GM12878 (cell line): ENCODE measurements around the gene RARA. TPM values are rescaled to one million over a fixed set of nuclear protein-coding genes. Genes with fewer than 3 reads are reported as not detected.

Experiments used
- ATAC-seq: fragments of 200-7000 bp; cut with Tn5 transposase; 3 replicates; pipeline ENCODE4 v1.9.1; 2020; ENCODE audit warnings: mild to moderate bottlenecking, moderate library complexity
- BruUV-seq: library from RNA; stranded (reverse); fragments of 400-500 nt; replicated peaks from 2 replicates; lab custom pipeline; 2021; lab: Mats Ljungman, UMichigan
- CTCF ChIA-PET: fragments of 300-600 bp; sonication (Branson Sonifier 250); formaldehyde crosslinking; extraction: SDS; loops from one replicate; lab custom pipeline; 2021; ENCODE audit warnings: inconsistent platforms; lab: Yijun Ruan, JAX
- POLR2A ChIA-PET: fragments of 350-600 bp; formaldehyde crosslinking; extraction: SDS; loops from one replicate; lab custom pipeline; 2021; ENCODE audit warnings: inconsistent platforms; lab: Charles Lee
- RAD21 ChIA-PET: fragments of 300-600 bp; sonication (Branson Sonifier 250); formaldehyde crosslinking; loops from one replicate; lab custom pipeline; 2023; ENCODE audit warnings: antibody characterized with exemption; ENCODE audit not compliant: unreplicated experiment; lab: Charles Lee
- SMC1A ChIA-PET: fragments of 300-600 bp; sonication (Branson Sonifier 250); formaldehyde crosslinking; loops from one replicate; lab custom pipeline; 2023; ENCODE audit not compliant: unreplicated experiment, uncharacterized antibody; lab: Charles Lee
- DNase-seq: peaks from one replicate; pipeline ENCODE4 v3.0.0-alpha.2; 2011; ENCODE audit warnings: low read depth, low spot score
- FAIRE-seq: peaks from 3 replicates; lab custom pipeline; 2011; peaks lifted over from hg19 to GRCh38; lab: Jason Lieb, UNC
- H2AFZ ChIP-seq: 2 replicates; pipeline ENCODE4 v1.6.0; 2011; ENCODE audit warnings: low read depth, low read length, control low read depth; ENCODE audit not compliant: control insufficient read depth
- H3K27ac ChIP-seq: 2 replicates; pipeline ENCODE4 v1.5.1; 2011; ENCODE audit warnings: control low read depth; ENCODE audit not compliant: control insufficient read depth, insufficient read depth
- H3K27me3 ChIP-seq, 2 experiments: replicated peaks in 1 of 2; 2 replicates each; pipeline versions ENCODE4 v1.6.0 to v1.6.1; 2011; ENCODE audit warnings: low read length in 1 of 2; ENCODE audit not compliant: control insufficient read depth in 2 of 2, insufficient read depth in 2 of 2
- H3K36me3 ChIP-seq, 2 experiments: 2 replicates each; pipeline ENCODE4 v1.5.1; 2011; ENCODE audit warnings: low read length in 1 of 2; ENCODE audit not compliant: control insufficient read depth in 2 of 2, insufficient read depth in 2 of 2
- H3K4me1 ChIP-seq: 2 replicates; pipeline ENCODE4 v1.6.1; 2011; ENCODE audit warnings: mild to moderate bottlenecking, low read length, moderate library complexity, mixed read lengths; ENCODE audit not compliant: control insufficient read depth, insufficient read depth
- H3K4me2 ChIP-seq: 2 replicates; pipeline ENCODE4 v1.6.0; 2011; ENCODE audit warnings: control low read depth; ENCODE audit not compliant: control insufficient read depth, insufficient read depth
- H3K4me3 ChIP-seq: fragments of 200-600 bp; sonication (generic); 2 replicates; pipeline ENCODE4 v1.5.1; 2016
- H3K79me2 ChIP-seq: 2 replicates; pipeline ENCODE4 v1.6.0; 2011; ENCODE audit warnings: low read length; ENCODE audit not compliant: control insufficient read depth, insufficient read depth
- H3K9ac ChIP-seq: 2 replicates; pipeline ENCODE4 v1.8.0; 2011; ENCODE audit warnings: low read length, control low read depth, mixed read lengths; ENCODE audit not compliant: control insufficient read depth, insufficient read depth
- H3K9me3 ChIP-seq: replicated peaks from 3 replicates; pipeline ENCODE4 v1.5.1; 2011; ENCODE audit warnings: mild to moderate bottlenecking, low read length; ENCODE audit not compliant: control insufficient read depth, insufficient read depth
- H4K20me1 ChIP-seq: 2 replicates; pipeline ENCODE4 v1.6.0; 2011; ENCODE audit not compliant: control insufficient read depth, insufficient read depth
- BMI1 ChIP-seq: fragments of 450-650 bp; IDR thresholded peaks from 2 replicates; pipeline ENCODE4 v1.6.1; 2016; ENCODE audit warnings: mild to moderate bottlenecking, moderate library complexity, borderline replicate concordance
- CHD1 ChIP-seq: IDR thresholded peaks from 2 replicates; pipeline ENCODE4 v1.6.1; 2012; ENCODE audit warnings: low read depth, low read length, improper control_type of control experiment
- IRF5 ChIP-seq: fragments of 450-650 bp; IDR thresholded peaks from 2 replicates; pipeline ENCODE4 v1.6.1; 2017; ENCODE audit warnings: borderline replicate concordance
- KLF5 ChIP-seq: fragments of 450-650 bp; IDR thresholded peaks from 2 replicates; pipeline ENCODE4 v1.6.1; 2014; ENCODE audit warnings: mild to moderate bottlenecking; ENCODE audit not compliant: partially characterized antibody
- MLLT1 ChIP-seq: fragments of 450-650 bp; IDR thresholded peaks from 2 replicates; pipeline ENCODE4 v1.6.1; 2016; ENCODE audit warnings: mild to moderate bottlenecking
- MTA2 ChIP-seq: fragments of 450-650 bp; IDR thresholded peaks from 2 replicates; pipeline ENCODE4 v1.6.1; 2016; ENCODE audit warnings: low read depth, mild to moderate bottlenecking, moderate library complexity
- NRF1 ChIP-seq: conservative IDR thresholded peaks from 2 replicates; pipeline ENCODE4 v1.6.1; 2011; ENCODE audit warnings: mild to moderate bottlenecking, low read depth, low read length, improper control_type of control experiment
- WGBS: methylation state at CpG from one replicate; pipeline ENCODE4 v1.1.6; 2016; ENCODE audit warnings: low lambda C conversion rate; ENCODE audit not compliant: insufficient replicate concordance, insufficient coverage; ENCODE audit errors: missing lambda C conversion rate; 5-methylcytosine and 5-hydroxymethylcytosine counted together
- in situ Hi-C: fragments of 300-500 bp; cut with MboI; formaldehyde crosslinking; loops from 9 replicates; pipeline ENCODE4 v1.14.3; 2018; ENCODE audit warnings: mixed read lengths
- intact Hi-C: fragments of 100-400 bp; cut with micrococcal nuclease; formaldehyde crosslinking; loops from one replicate; pipeline ENCODE4 v1.14.2; 2022; ENCODE audit not compliant: unreplicated experiment
- polyA plus RNA-seq, 11 experiments: library from polyadenylated mRNA; depleted of rRNA in 4 of 11; unstranded in 6 of 11; stranded (reverse) in 5 of 11; fragments of >200 nt; fragmentation: Nextera tagmentation in 4 of 11; fragmentation: Illumina TruSeq in 1 of 11; extraction: Ambion mirVana in 4 of 11; extraction: Trizol in 1 of 11; gene quantifications; 1 replicate in 1 of 11; 2 replicates in 10 of 11; pipeline versions ENCODE4 v1.2.1 to v1.2.3, GENCODE V29; 2011 to 2016; ENCODE audit warnings: inconsistent platforms in 2 of 11, missing spikeins in 2 of 11, low read depth in 1 of 11
- total RNA-seq, 4 experiments: library from RNA; depleted of rRNA in 3 of 4; stranded (reverse); fragments of >200 nt in 3 of 4; fragmentation: Illumina TruSeq in 1 of 4; extraction: Trizol in 1 of 4; gene quantifications; 2 replicates each; pipeline versions ENCODE4 v1.2.1 to v1.2.3, GENCODE V29; 2013 to 2021
- TF ChIP-seq, protein P1 (sequence below): fragments of 450-650 bp; formaldehyde crosslinking; IDR thresholded peaks from 2 replicates; pipeline ENCODE4 v1.4.0; 2022; ENCODE audit warnings: mild to moderate bottlenecking, moderate library complexity

Gene RARA
- total and polyA plus RNA-seq, 10 of the 15 experiments (the other 5 are each of a cell fraction or from before 2014, with no cell fraction given), result 0.13 to 33.6 (median 13.6) TPM

DNA sequence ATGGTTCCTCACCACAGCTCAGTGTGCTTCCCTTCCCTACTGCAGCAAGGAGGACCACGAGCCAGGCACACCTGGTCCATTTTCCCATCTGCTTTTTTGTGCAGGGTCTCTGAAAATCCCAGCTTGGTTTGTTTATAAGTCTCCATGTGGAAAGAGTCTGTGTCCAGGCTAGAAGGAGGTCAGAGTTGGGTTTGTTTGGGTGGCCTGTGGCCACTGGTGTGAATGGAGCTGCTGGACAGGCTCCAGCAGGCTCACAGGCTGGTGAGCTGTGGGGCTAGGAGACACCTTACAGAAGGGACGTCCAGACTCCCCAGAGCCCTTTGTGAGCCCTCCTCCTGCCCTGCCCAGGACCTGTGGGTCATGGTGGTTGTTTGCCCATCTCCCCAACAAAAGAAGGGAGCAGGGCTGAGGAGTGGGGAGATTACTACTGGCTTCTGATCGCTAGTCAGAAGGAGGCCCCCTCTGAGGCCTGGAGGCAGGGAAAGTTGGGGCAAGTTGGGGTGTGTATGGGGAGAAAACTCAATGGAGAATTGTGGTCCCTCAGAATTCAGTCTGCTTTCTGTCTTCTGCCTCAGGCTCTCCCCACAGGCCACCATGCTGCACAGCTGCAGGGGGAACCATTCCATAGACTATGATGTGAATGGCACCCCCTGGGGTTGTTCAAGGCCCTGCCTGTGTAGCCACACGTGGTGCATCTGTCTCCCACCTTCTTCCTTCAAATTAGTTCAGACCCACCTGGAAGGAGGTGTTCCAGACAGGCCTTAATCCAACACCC, 4.1 kb downstream of the RARA start:
- H3K4me2 ChIP-seq, result peak overlapping the region; percentile 71
- H2AFZ ChIP-seq, result no peak overlapping the region
- ATAC-seq (no peak), DNase-seq (no peak), FAIRE-seq (no peak)
- H3K79me2 ChIP-seq, result peaks cover 3% of the 10 kb centered on the region
- POLR2A ChIA-PET, result interaction anchor here (0.6 to 9.8 kb wide), 3 partner anchors 11 to 219 kb away, joined by 3 to 123 read pairs (median 8); no protein-coding TSS in a partner anchor
- intact Hi-C loops (loop anchor here (10.0 kb wide), 1 partner anchor 102 kb away; the partner anchor contains the start of gene TOP2A), in situ Hi-C loops (no loop called here)
- BruUV-seq, result no TSS peak
- no peaks in the 10 kb centered on the region for H3K9me3 ChIP-seq
- no peak overlapping the region for H3K9ac ChIP-seq
- no peaks in the 10 kb centered on the region; a peak in 1 of 4 replicates for H3K36me3 ChIP-seq
- no peaks in the 10 kb centered on the region for H4K20me1 ChIP-seq
- H3K4me3 ChIP-seq, result peak overlapping the region; percentile 23; the same call in 1 of the 2 replicates
- CTCF ChIA-PET, result interaction anchor here (0.9 to 7.4 kb wide), 8 partner anchors 6 to 45 kb away, joined by 3 to 90 read pairs (median 11); no protein-coding TSS in a partner anchor
- no peaks in the 10 kb centered on the region for H3K27me3 ChIP-seq
- WGBS, result 82% methylated on average over 4 of the region's 4 CpGs
- no peak overlapping the region; the same call in 1 of the 2 replicates for H3K27ac ChIP-seq
- TF ChIP-seq MLLT1, result no peak
- TF ChIP-seq, protein P1, sequence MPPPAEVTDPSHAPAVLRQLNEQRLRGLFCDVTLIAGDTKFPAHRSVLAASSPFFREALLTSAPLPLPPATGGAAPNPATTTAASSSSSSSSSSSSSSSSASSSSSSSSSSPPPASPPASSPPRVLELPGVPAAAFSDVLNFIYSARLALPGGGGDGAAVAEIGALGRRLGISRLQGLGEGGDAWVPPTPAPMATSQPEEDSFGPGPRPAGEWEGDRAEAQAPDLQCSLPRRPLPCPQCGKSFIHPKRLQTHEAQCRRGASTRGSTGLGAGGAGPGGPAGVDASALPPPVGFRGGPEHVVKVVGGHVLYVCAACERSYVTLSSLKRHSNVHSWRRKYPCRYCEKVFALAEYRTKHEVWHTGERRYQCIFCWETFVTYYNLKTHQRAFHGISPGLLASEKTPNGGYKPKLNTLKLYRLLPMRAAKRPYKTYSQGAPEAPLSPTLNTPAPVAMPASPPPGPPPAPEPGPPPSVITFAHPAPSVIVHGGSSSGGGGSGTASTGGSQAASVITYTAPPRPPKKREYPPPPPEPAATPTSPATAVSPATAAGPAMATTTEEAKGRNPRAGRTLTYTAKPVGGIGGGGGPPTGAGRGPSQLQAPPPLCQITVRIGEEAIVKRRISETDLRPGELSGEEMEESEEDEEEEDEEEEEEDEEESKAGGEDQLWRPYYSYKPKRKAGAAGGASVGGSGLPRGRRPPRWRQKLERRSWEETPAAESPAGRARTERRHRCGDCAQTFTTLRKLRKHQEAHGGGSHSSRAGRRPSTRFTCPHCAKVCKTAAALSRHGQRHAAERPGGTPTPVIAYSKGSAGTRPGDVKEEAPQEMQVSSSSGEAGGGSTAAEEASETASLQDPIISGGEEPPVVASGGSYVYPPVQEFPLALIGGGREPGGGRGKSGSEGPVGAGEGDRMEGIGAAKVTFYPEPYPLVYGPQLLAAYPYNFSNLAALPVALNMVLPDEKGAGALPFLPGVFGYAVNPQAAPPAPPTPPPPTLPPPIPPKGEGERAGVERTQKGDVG, result no peak
- TF ChIP-seq KLF5, result no peak
- no peak for TF ChIP-seq MTA2
- TF ChIP-seq CHD1, result no peak
- TF ChIP-seq IRF5, result no peak
- no peak for TF ChIP-seq NRF1
- peak; percentile 54; the same call in 1 of the 2 replicates for TF ChIP-seq BMI1
- RAD21 ChIA-PET, result interaction anchor here (0.6 to 18.7 kb wide), 5 partner anchors 10 to 41 kb away, joined by 3 to 271 read pairs (median 6); no protein-coding TSS in a partner anchor
- SMC1A ChIA-PET, result interaction anchor here (0.6 to 11.2 kb wide), 4 partner anchors 11 to 103 kb away, joined by 4 to 172 read pairs (median 6); no protein-coding TSS in a partner anchor
- H3K4me1 ChIP-seq, result peaks cover 69% of the 10 kb centered on the region
